Glutamatergic neuron (in vitro differentiated cells): ENCODE results near the gene VEZF1. TPM values are rescaled to one million over a fixed set of nuclear protein-coding genes. Genes with fewer than 3 reads are reported as not detected.

ENCODE experiments used
- DNase-seq: peaks from one replicate; pipeline ENCODE4 v3.0.0; 2022
- H3K27ac Mint-ChIP-seq: one replicate; pipeline ENCODE4 v1.8.0; 2020; ENCODE audit warnings: mild to moderate bottlenecking, mixed read lengths, inconsistent platforms; ENCODE audit not compliant: unreplicated experiment
- H3K27me3 Mint-ChIP-seq: one replicate; pipeline ENCODE4 v1.8.0; 2020; ENCODE audit warnings: mild to moderate bottlenecking, moderate library complexity, mixed read lengths, inconsistent platforms; ENCODE audit not compliant: unreplicated experiment
- H3K36me3 Mint-ChIP-seq: one replicate; pipeline ENCODE4 v1.8.0; 2020; ENCODE audit warnings: mild to moderate bottlenecking, mixed read lengths, inconsistent platforms; ENCODE audit not compliant: unreplicated experiment
- H3K4me1 Mint-ChIP-seq: one replicate; pipeline ENCODE4 v1.8.0; 2020; ENCODE audit warnings: mild to moderate bottlenecking, low read depth, mixed read lengths, inconsistent platforms; ENCODE audit not compliant: unreplicated experiment
- H3K4me3 Mint-ChIP-seq: one replicate; pipeline ENCODE4 v1.8.0; 2020; ENCODE audit warnings: mild to moderate bottlenecking, mixed read lengths, inconsistent platforms; ENCODE audit not compliant: unreplicated experiment
- H3K9me3 Mint-ChIP-seq: one replicate; pipeline ENCODE4 v1.8.0; 2020; ENCODE audit warnings: mild to moderate bottlenecking, moderate library complexity, mixed read lengths, inconsistent platforms; ENCODE audit not compliant: unreplicated experiment
- CTCF ChIP-seq: fragments of 200-600 bp; sonication (generic); IDR thresholded peaks from one replicate; pipeline ENCODE4 v1.5.0; 2021; ENCODE audit not compliant: partially characterized antibody, unreplicated experiment
- total RNA-seq: library from RNA; stranded (reverse); fragmentation: NEBNext Ultra II Directional; extraction: Animal tissue kit (Norgen Biotek cat#: 25700); gene quantifications from one replicate; pipeline ENCODE4 v1.2.1, GENCODE V29; 2021; ENCODE audit not compliant: unreplicated experiment

The VEZF1 gene
- total RNA-seq, 1 donor from 2014 or later: 88.3 TPM

DNA sequence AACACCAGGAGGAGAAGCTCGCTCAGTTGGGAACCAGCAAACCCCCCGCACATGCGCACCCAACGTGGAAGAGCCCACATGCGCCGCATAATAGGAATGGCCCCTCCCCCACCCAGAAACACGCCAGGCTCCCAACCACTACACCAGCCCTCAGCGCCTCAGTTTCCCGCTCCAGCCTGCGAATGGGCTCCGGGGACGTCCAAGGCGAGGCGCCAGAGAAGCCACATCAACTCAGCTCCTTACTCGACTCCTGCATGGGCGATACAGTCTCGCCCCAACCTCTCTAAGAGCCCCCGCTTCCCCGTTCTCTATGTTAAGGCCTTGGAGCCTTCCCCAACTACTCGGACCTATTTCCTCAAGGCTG, 18.5 kb upstream of the VEZF1 start:
- Mint-ChIP-seq H3K27ac (peak overlapping the region; percentile 99), H3K4me3 (peak overlapping the region; percentile 96), H3K27me3 (peaks cover 10% of the 10 kb centered on the region), H3K36me3 (no peaks in the 10 kb centered on the region), H3K9me3 (peaks cover 16% of the 10 kb centered on the region), H3K4me1 (peaks cover 16% of the 10 kb centered on the region)
- DNase-seq: peak; percentile 73
- TF ChIP-seq CTCF: no peak

- peaks cover 16% of the 10 kb centered on the region for H3K9me3 Mint-ChIP-seq
- peaks cover 16% of the 10 kb centered on the region for H3K4me1 Mint-ChIP-seq
- no peak for TF ChIP-seq CTCF
- DNase-seq: no peak
- peak overlapping the region; percentile 99 for H3K27ac Mint-ChIP-seq
- no peaks in the 10 kb centered on the region for H3K36me3 Mint-ChIP-seq
- H3K4me3 Mint-ChIP-seq: peak overlapping the region; percentile 96
- peaks cover 10% of the 10 kb centered on the region for H3K27me3 Mint-ChIP-seq
Measured at GRCh38 chr17:58005728-58006559, 17.9 kb upstream of the VEZF1 start.

- DNase-seq: no peak
- Mint-ChIP-seq H3K4me1 (peaks cover 16% of the 10 kb centered on the region), H3K9me3 (peaks cover 16% of the 10 kb centered on the region), H3K36me3 (no peaks in the 10 kb centered on the region), H3K4me3 (peak overlapping the region; percentile 96), H3K27ac (no peak overlapping the region), H3K27me3 (peaks cover 10% of the 10 kb centered on the region)
- no peak for TF ChIP-seq CTCF
Measured at GRCh38 chr17:58005031-58005727, 17.1 kb upstream of the VEZF1 start.

- Mint-ChIP-seq H3K4me1 (peaks cover 16% of the 10 kb centered on the region), H3K27ac (no peak overlapping the region), H3K27me3 (peaks cover 10% of the 10 kb centered on the region), H3K36me3 (no peaks in the 10 kb centered on the region), H3K9me3 (peaks cover 16% of the 10 kb centered on the region), H3K4me3 (no peak overlapping the region)
- TF ChIP-seq CTCF: no peak
- DNase-seq: no peak
Measured at GRCh38 chr17:58004060-58004459, 16.0 kb upstream of the VEZF1 start.

GRCh38 chr17:58002973-58003372, 14.9 kb upstream of the VEZF1 start:
- Mint-ChIP-seq H3K27me3 (peaks cover 10% of the 10 kb centered on the region), H3K4me1 (peaks cover 16% of the 10 kb centered on the region), H3K36me3 (no peaks in the 10 kb centered on the region), H3K4me3 (no peak overlapping the region), H3K9me3 (peaks cover 16% of the 10 kb centered on the region), H3K27ac (no peak overlapping the region)
- DNase-seq: no peak
- TF ChIP-seq CTCF: no peak
